Stomach (tissue), 4 donors: ENCODE results near the gene IL4R.

ENCODE experiments used
- CTCF ChIP-seq, 7 experiments: fragments of 450-650 bp in 4 of 7; fragments of 200-600 bp in 3 of 7; sonication (generic) in 3 of 7; IDR thresholded peaks; one replicate each; pipeline ENCODE4 v1.5.1; 2016 to 2019; ENCODE audit warnings: antibody characterized with exemption in 7 of 7, control low read depth in 2 of 7, mild to moderate bottlenecking in 1 of 7
- POLR2A ChIP-seq, 4 donors: fragments of 450-650 bp; IDR thresholded peaks; one replicate each; pipeline ENCODE4 v1.6.1; 2016; ENCODE audit warnings: antibody characterized with exemption in 4 of 4, control low read depth in 2 of 4, mild to moderate bottlenecking in 1 of 4, moderate library complexity in 1 of 4

- TF ChIP-seq CTCF (IDR thresholded peaks at IDR 0.05) = peak in 2 of 7 experiments; percentile 14 to 27
- TF ChIP-seq POLR2A (IDR thresholded peaks at IDR 0.05) = no peak
These were observed 41.8 kb downstream of the IL4R start for GRCh38 chr16:27355610-27356009.
